GM12892 (cell line): Measurements from ENCODE around the gene POP4.

Experiments used
- POLR2A ChIP-seq: IDR thresholded peaks from 2 replicates; pipeline ENCODE4 v1.6.1; 2011; ENCODE audit warnings: low read depth, low read length, control low read depth
- TAF1 ChIP-seq: IDR thresholded peaks from 2 replicates; pipeline ENCODE4 v1.6.1; 2011; ENCODE audit warnings: low read depth, mild to moderate bottlenecking, control low read depth, low read length, borderline replicate concordance

- TF ChIP-seq TAF1: no peak
- no peak for TF ChIP-seq POLR2A
Measured at GRCh38 chr19:29593869-29594268, 12.2 kb upstream of the POP4 start.
